Pancreas (tissue), 10 donors: Measurements from ENCODE around the gene EVI5. TPM values are rescaled to one million over a fixed set of nuclear protein-coding genes. Genes with fewer than 3 reads are reported as not detected.
A peak's percentile ranks its signal among the peaks of the same experiment; 100 is the strongest.

Experiments
- ATAC-seq, 4 donors: fragments of 200-7000 bp; cut with Tn5 transposase; one replicate each; pipeline versions ENCODE4 v1.8.0 to v1.9.1; 2020; ENCODE audit warnings: mild to moderate bottlenecking in 4 of 4, moderate library complexity in 4 of 4
- DNase-seq, 6 donors: peaks; one replicate each; pipeline ENCODE4 v3.0.0-alpha.2; 2020
- FAIRE-seq: peaks from 2 replicates; lab custom pipeline; 2012; peaks lifted over from hg19 to GRCh38; lab: Jason Lieb, UNC
- H3K27ac ChIP-seq, 4 donors: fragments of 200-600 bp; sonication (generic); 1 replicate in 3 of 4; 2 replicates in 1 of 4; pipeline versions ENCODE4 v1.5.0 to v1.8.0; 2020
- H3K27me3 ChIP-seq, 4 donors: fragments of 200-600 bp; one replicate each; pipeline ENCODE4 v1.8.0; 2021
- H3K36me3 ChIP-seq, 3 donors: fragments of 200-600 bp; sonication (generic) in 1 of 3; one replicate each; pipeline versions ENCODE4 v1.5.0 to v1.8.0; 2020 to 2021
- H3K4me1 ChIP-seq, 3 donors: fragments of 200-600 bp; one replicate each; pipeline ENCODE4 v1.8.0; 2021
- H3K4me3 ChIP-seq, 4 donors: fragments of 200-600 bp; sonication (generic) in 2 of 4; one replicate each; pipeline versions ENCODE4 v1.5.0 to v1.8.0; 2020 to 2021
- H3K9me3 ChIP-seq, 4 donors: fragments of 200-600 bp; one replicate each; pipeline ENCODE4 v1.8.0; 2021
- WGBS, 2 donors: extraction: QIAGEN DNeasy Blood & Tissue Kit; methylation state at CpG; one replicate each; pipeline ENCODE4 v1.1.7; 2013; 5-methylcytosine and 5-hydroxymethylcytosine counted together
- intact Hi-C, 3 donors: fragments of 100-400 bp; cut with DNase I; formaldehyde crosslinking; loops; one replicate each; pipeline versions ENCODE4 v1.11.1 to v1.14.2; 2022
- polyA plus RNA-seq, 2 donors: library from polyadenylated mRNA; stranded (reverse); fragments of 200-250 nt; gene quantifications; one replicate each; pipeline ENCODE4 v1.2.3, GENCODE V29; 2013
- total RNA-seq, 6 donors: library from RNA; stranded (reverse); fragmentation: NEBNext Ultra II Directional in 4 of 6; extraction: Animal tissue kit (Norgen Biotek cat#: 25700) in 4 of 6; gene quantifications; one replicate each; pipeline versions ENCODE4 v1.2.1 to v1.2.4, GENCODE V29; 2021 to 2023
- TF ChIP-seq, protein P1 (sequence below), 4 donors: fragments of 200-600 bp; sonication (generic) in 3 of 4; IDR thresholded peaks; one replicate each; pipeline versions ENCODE4 v1.5.0 to v1.8.0; 2021; ENCODE audit warnings: antibody characterized with exemption in 4 of 4
- donor health status: healthy with polysubstance abuse.
- donor health status: DM: no; HTN: no; CAD: no; lungs with moderate emphysema.
- donor health status: DM: no; HTN: no; CAD: no.
- donor health status: control.
- donor health status: control.
- donor health status: Bipolar disorder and iron deficiency.
- donor health status: DM: yes; HTN: yes; CAD: no.
- donor health status: DM: no; HTN: no; CAD: no.
- donor health status: DM: no; HTN: no; CAD: no.
- donor health status: DM: yes; HTN: yes; CAD: no.

Gene EVI5
- total RNA-seq (10 to 100 TPM; 10.8 to 21.7 (median 14.1) TPM), polyA plus RNA-seq (1 to 10 TPM; 3.3 to 4.4 TPM)

DNA sequence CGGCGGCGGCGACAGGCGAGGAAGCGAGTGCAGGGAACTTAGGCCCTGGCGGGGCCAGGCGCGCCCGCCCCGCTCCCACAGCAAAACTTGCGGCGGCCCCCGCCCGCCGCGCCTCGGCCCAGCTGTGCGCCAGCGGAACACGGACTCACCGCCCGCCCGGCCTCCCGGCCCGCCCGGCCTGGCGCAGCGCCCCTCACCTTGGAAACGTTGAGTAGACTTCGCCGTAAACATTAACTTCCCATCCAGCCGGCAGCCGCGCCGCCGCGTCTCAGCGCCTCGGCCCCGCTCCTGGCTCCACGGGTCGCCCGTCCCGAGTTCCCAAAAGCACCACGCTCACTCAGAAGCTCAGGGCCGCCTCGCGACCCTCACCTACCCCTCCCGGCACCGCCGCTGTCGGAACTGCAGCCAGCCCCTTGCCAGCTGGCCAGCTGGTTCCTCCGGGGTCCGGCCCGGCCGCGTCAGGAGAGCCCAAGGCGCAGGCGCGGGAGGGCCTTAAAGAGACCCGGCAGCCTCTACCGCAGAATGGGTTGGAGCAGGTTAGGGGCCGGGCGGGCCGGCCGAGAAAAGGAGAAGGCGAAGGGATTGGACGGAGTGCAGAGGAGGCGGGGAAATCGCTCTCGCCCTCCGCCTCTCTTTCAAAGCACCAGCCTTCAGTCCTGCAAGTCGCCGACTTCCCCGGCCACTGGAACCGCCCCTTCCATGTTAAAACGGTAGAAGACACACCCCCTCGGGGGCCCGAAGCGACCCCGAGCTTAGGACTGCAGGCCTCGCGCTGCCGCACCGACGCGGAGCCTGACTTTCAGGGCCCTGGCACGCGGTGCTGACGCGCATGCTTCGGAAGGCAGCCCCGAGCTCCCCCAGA is at the start of gene EVI5:
EVI5 (minus strand) TSS at position 470 of the 862 bp plus-strand sequence. CDS start 48,562 bp downstream, outside the sequence.
- ATAC-seq (peak; percentile 95 to 98 (median 95)), FAIRE-seq (no peak), DNase-seq (peak; percentile 94 to 98 (median 96))
- TF ChIP-seq, protein P1, sequence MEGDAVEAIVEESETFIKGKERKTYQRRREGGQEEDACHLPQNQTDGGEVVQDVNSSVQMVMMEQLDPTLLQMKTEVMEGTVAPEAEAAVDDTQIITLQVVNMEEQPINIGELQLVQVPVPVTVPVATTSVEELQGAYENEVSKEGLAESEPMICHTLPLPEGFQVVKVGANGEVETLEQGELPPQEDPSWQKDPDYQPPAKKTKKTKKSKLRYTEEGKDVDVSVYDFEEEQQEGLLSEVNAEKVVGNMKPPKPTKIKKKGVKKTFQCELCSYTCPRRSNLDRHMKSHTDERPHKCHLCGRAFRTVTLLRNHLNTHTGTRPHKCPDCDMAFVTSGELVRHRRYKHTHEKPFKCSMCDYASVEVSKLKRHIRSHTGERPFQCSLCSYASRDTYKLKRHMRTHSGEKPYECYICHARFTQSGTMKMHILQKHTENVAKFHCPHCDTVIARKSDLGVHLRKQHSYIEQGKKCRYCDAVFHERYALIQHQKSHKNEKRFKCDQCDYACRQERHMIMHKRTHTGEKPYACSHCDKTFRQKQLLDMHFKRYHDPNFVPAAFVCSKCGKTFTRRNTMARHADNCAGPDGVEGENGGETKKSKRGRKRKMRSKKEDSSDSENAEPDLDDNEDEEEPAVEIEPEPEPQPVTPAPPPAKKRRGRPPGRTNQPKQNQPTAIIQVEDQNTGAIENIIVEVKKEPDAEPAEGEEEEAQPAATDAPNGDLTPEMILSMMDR (IDR thresholded peaks at IDR 0.05), result peak in 1 of 4 donors; percentile 17
- no peaks in the 10 kb centered on the region for H3K9me3 ChIP-seq
- peak within 1 kb of the TSS; percentile 96 to 100 (median 99) for H3K27ac ChIP-seq
- no peaks in the 10 kb centered on the region for H3K36me3 ChIP-seq
- H3K27me3 ChIP-seq, result no peaks in the 10 kb centered on the region
- intact Hi-C loops, result no loop called here
- H3K4me3 ChIP-seq, result peak within 1 kb of the TSS; percentile 62 to 86 (median 73)
- 1% methylated on average over 63 to 94 of the region's 94 CpGs for WGBS, 2 donors
- peaks cover 0 to 19% (median 0%) of the 10 kb centered on the region in 3 donors for H3K4me1 ChIP-seq

DNA sequence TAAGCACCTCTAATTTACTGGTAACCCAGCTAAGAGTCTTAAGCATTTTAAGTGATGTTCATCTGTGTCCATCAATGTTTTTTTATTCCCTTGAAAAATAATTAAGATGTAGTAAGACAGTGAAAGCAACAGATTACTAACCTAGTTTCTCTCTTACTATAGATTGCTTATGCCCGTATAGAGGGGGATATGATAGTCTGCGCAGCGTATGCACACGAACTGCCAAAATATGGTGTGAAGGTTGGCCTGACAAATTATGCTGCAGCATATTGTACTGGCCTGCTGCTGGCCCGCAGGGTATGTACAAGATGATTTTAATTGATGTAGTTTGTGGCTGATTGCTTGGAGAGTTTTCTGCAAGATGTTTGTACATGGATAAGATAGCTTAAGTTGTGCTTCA is 49.7 kb upstream of the EVI5 start:
- ATAC-seq, result no peak
- no peaks in the 10 kb centered on the region for H3K9me3 ChIP-seq
- peaks cover 0 to 46% (median 31%) of the 10 kb centered on the region in 3 donors for H3K36me3 ChIP-seq
- intact Hi-C loops, result no loop called here
- no peak overlapping the region for H3K27ac ChIP-seq
- H3K4me3 ChIP-seq, result peak overlapping the region in 1 of 4 donors; percentile 89
- WGBS, 2 donors, result 62 to 64% methylated on average over 5 of the region's 5 CpGs
- no peaks in the 10 kb centered on the region for H3K27me3 ChIP-seq
- FAIRE-seq, result no peak
- peaks cover 15 to 33% (median 29%) of the 10 kb centered on the region in 3 donors for H3K4me1 ChIP-seq
- no peak for DNase-seq
- TF ChIP-seq, protein P1 (IDR thresholded peaks at IDR 0.05), result no peak

DNA sequence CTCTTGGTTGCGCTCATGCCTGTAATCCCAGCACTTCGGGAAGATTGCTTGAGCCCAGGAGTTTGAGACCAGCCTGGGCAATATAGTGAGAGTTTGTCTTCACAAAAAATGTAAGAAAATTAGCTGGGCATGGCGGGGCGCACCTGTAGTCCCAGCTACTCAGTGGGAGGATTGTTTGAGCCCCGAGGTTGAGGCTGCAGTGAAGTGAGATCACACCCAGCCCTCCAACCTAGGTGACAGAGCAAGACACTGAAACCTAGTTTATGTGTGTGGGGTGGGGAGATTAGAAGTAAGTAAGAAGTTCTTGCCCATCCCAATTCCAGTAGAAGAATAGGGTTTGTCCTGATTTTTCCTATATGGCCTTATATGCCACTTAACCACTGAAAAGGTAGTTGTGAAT is 48.9 kb upstream of the EVI5 start:
- H3K36me3 ChIP-seq, result peaks cover 0 to 40% (median 26%) of the 10 kb centered on the region in 3 donors
- 47 to 53% methylated on average over 5 of the region's 5 CpGs for WGBS, 2 donors
- H3K4me1 ChIP-seq, result peaks cover 15 to 33% (median 29%) of the 10 kb centered on the region in 3 donors
- TF ChIP-seq, protein P1 (IDR thresholded peaks at IDR 0.05), result no peak
- no peak for DNase-seq
- intact Hi-C loops, result no loop called here
- no peak for FAIRE-seq
- no peak for ATAC-seq
- H3K27ac ChIP-seq, result no peak overlapping the region
- no peaks in the 10 kb centered on the region for H3K9me3 ChIP-seq
- peak overlapping the region in 3 of 4 donors; percentile 10 to 89 (median 88) for H3K4me3 ChIP-seq
- H3K27me3 ChIP-seq, result no peaks in the 10 kb centered on the region

DNA sequence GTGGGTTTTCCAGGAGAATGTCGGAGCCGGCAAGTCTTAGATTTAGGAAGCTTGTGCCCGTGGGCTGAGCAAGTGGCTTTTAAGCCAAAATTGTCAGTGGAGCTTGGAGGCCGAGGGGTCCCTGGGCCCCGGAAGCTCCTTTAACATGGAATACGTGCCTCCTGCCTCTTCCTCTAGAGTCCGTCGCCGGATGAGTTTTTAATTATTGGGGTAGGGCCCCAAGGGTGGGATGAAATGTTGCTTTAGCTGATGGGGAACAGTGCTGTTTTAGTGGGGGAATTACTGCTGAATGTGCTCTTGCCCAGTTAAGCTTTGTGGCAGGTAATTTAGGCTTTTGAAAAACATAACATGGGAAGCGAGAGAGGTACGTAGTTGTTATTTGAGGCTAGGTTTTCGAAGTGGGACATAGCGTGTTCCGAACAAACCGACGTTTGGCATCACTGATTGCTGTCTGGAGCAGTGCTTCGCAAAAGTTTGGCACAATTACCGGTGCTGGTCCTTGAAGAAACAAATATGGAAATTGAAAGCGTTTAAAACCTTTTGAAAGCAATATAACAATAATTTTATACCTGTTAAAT is 47.7 kb upstream of the EVI5 start:
- peaks cover 15 to 29% (median 24%) of the 10 kb centered on the region in 3 donors for H3K4me1 ChIP-seq
- ATAC-seq (peak in 3 of 4 donors; percentile 11 to 34 (median 22)), FAIRE-seq (no peak), DNase-seq (no peak)
- WGBS, 2 donors, result 0 to 1% methylated on average over 19 of the region's 19 CpGs
- peak overlapping the region; percentile 85 to 90 (median 87) for H3K27ac ChIP-seq
- H3K9me3 ChIP-seq, result no peaks in the 10 kb centered on the region
- TF ChIP-seq, protein P1 (IDR thresholded peaks at IDR 0.05), result no peak
- H3K27me3 ChIP-seq, result no peaks in the 10 kb centered on the region
- peak overlapping the region; percentile 81 to 93 (median 88) for H3K4me3 ChIP-seq
- intact Hi-C loops, result no loop called here
- H3K36me3 ChIP-seq, result peaks cover 0 to 28% (median 18%) of the 10 kb centered on the region in 3 donors
